NCI-H446 treated with DMSO at 0.1 percent for 48 hours (cell line): ENCODE results near the gene PRKACA.
"Not testable (repeated sequence)": the region's sequence is repeated elsewhere in the genome, so short reads cannot be mapped to it uniquely, and the experiment has no call there.

Source experiments
- DNase-seq: peaks from one replicate; lab custom pipeline; 2025; lab: John Stamatoyannopoulos, UW

PRKACA gene

GRCh38 chr19:14147797-14148605 lies 30.4 kb upstream of the PRKACA start:
- DNase-seq, result no peak

DNA sequence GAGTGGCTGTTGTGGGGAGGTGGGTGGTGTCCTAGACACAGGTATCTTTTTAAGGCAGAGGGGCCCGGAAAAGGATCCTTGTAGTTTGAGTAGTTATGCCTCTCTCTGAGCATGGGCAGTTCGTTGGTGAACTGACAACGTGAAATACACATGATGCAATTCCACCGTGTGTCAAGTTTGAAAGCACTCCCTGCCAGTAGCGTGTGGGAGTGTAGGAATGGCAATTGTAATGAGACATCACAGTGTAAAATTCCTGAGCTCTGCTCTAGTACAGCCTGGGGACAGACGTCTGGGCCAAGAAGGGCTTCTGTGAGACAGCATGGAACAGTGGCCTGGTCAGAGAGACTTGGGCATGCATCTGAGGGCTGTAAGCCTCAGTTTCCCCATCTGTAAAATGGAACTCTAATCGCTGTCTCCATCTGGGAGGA lies 29.2 kb upstream of the PRKACA start:
- no peak for DNase-seq

- DNase-seq, result not testable (repeated sequence)
These were observed 28.6 kb upstream of the PRKACA start for GRCh38 chr19:14146169-14146568.

- no peak for DNase-seq
These were observed 27.8 kb upstream of the PRKACA start for GRCh38 chr19:14145381-14145780.

- no peak for DNase-seq
These were observed 25.0 kb upstream of the PRKACA start for GRCh38 chr19:14142262-14143190.

GRCh38 chr19:14141041-14141440 lies 23.5 kb upstream of the PRKACA start:
- no peak for DNase-seq

- no peak for DNase-seq
These were observed 22.4 kb upstream of the PRKACA start for GRCh38 chr19:14139944-14140343.

DNA sequence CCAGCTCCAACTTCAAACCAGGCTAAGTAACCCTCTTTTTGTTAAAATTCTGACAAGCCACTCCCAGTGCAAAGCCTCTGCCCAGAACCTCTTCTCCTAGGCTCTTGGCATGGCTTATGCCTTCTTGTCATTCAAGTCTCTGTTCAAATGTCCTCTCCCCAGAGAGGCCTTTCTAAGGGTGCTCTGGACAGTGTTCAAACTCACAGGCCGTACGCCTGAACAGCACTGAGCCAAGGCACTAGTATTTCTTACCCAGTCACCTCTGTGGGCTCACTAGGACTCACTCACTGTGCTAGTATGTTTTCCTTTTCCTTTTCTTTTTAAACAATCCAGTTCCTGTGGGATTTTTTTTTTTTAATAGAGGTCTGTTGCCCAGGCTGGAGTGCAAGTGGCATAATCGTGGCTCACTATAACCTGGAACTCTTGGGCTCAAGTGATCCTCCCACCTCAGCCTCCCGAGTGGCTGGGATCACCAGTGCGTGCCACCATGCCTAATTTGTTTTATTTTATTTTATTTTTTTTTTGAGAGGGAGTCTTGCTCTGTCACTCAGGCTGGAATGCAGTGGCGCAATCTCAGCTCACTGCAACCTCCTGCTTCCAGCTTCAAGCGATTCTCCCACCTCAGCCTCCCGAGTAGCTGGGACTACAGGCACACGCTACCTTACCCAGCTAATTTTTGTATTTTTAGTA lies 21.2 kb upstream of the PRKACA start:
- DNase-seq, result no peak

- DNase-seq, result peak; percentile 100
These were observed 19.1 kb upstream of the PRKACA start, which contains the start of gene ASF1B for GRCh38 chr19:14136509-14137281. Gene ASF1B, minus strand, starts transcription at chr19:14136589. Its CDS starts 133 bp downstream, at chr19:14136456.

DNA sequence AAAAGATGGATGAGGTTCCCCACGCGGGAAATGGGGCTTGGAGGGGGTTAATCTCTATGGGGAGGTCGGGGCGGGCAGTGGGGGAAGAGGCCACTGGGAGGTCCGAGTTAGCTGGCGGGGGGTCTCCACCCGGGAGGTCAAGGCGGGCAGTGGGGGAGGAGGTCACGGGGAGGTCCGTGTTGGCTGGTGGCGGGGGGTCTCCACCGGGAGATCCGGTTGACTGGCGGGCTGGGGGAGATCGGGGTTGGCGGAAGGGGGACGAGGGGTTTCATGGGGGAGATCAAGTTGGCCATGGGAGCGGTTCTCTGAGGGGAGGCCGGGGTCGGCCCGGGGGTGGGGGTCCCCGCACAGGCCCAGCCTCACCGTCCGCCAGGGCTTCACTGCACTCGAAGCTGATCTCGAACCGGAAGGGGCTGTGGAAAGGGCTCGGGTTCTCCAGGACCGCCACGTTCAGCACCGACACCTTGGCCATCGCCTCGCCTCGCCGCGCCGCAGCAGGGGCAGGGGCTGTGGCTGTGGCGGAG lies 18.5 kb upstream of the PRKACA start:
- DNase-seq, result no peak

GRCh38 chr19:14135355-14135754 lies 17.8 kb upstream of the PRKACA start:
- no peak for DNase-seq

DNA sequence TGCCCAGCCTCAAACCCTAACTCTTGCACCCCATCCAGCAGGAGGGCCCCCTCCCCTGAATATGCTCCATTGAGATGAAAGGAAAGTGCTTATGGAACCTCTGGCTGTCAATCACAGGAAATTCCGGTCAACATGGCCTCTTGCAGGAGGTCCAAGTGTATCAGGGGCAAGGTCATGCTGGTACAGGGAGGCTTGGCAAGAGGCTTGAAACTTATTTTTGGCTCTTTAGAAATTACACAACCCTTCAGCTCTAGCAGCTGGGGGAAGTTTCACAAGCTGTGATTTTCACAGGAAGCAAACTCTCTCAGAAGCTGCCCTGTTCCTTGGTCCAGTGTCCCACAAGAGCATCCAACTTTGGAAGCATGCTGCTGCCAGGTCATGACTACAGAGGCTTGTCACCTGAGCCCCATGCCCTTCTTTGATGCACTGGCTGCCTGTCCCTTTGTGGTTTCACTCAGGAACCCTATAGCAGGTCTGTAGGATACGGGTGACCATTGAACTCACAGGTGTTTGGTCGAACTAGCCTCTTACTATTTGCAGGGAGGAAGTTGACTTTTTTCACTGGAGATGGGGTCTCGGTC lies 10.5 kb upstream of the PRKACA start:
- DNase-seq, result no peak

DNA sequence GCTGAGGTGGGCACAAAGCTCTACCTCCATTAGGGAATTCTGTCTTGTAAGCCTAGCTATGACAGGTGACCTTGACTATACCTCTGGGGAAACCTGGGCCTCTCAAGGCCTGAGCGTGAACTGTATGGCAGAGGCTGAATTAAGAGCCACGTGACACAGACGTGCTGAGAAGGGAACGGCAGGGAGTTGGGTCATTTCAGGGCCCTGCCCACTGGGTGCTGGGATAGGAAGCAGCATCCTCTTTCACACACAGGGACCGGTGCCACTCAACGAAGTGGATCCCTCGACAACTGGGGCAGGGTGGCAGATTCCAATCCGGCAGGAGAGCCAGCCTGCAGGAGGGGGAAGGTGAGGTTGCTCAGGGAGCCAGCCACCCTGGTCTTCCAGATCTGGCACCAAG lies 9.6 kb upstream of the PRKACA start:
- DNase-seq, result no peak

- DNase-seq, result no peak
These were observed 5.4 kb upstream of the PRKACA start for GRCh38 chr19:14122924-14123323.

DNA sequence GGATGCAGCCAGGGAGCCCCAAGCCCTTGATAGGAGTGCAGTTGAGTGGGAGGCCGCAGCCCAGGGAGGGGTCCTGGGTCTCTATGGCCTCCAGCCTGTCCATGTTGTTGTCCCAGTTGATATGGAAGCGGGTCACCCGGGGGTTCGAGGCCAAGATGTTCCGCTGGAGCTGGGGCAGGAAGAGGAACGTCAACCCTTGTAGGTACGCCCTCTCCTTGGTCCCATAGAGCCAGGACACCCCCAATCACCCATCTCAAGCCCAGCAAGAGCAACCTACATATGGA lies 2.9 kb upstream of the PRKACA start:
- DNase-seq, result no peak

DNA sequence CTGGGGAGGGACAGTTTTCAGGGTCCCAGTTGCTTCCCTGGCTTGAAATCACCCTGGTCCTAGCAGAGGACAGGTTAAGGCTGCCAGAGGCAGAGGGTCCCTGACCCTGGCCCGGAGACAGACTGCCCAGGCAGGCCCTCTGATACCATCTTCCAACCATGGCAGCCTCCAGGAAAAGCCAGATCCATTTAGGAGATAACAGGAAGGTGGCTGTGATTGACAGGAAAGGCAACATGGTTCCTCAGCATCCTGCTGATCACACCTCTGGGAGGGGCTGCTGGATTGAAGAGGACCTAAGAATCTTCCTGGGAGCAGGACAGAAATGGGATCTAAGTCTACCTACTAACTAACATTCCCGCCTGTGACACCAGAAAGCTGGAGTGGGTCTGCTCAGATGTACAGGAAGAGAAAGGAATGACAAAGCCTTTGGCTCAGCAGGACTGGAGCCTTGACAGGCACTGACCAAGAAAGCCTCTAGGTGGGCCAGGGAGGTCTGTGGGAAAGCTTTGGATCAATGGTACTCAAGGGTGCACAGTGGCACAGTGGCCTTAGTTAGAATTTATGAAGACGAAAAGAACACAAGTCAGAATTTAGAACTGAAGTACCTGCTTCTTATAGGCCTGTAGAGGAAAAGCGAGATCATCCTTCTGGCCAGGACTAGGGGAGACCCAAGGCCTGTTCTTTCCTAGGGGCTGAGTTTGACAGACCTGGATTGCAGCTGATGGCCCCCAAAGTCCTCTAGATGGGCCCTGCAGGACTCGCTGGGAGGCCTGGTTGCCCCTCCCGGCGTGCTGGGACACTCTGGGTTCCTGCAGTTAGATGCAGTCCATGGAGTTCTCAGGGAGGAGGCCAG lies 2.3 kb upstream of the PRKACA start:
- no peak for DNase-seq

- no peak for DNase-seq
These were observed 1.6 kb upstream of the PRKACA start for GRCh38 chr19:14119146-14119545.

DNA sequence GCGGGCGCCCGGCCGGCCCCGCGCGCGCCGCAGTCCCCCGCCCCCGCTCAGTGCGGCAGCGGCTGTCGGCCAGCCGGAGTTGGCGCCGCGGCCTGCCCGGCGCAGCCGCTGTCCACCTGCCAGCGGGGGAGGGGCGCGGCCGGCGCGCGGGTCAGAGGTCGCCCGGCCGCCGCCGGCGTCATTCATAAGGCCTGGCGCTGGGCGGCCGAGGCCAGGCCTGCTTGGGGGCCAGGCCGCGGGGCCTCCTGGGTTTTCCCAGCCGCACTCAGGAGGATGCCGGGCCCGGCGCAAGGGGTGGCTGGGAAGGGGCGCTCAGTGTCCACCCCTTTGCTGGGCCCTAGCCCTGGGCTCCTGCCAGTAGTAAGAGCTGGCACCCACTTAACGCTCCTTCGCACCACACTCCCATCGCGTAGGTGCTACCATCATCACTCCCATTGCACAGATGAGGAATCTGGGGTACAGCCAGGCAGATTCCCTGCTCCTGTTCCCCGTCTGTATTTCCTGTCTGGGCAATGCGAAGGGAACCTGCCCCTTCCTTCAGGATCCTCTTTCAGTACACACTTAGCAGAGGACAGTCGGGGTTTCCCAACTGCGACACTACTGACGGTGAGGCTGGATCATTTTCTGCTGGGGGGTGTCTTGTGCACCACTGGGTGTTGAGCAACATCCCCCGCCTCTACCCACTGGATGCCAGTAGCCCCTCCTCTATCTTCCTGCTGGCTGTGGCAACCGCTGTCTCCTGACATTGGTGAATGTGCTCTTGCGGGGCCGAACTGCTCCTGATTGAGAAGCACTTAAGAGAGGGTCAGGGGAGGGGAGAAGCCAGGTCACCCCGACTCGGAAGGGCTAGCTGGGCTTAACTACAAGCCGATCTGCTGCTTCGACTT lies 846 bp upstream of the PRKACA start:
- no peak for DNase-seq

DNA sequence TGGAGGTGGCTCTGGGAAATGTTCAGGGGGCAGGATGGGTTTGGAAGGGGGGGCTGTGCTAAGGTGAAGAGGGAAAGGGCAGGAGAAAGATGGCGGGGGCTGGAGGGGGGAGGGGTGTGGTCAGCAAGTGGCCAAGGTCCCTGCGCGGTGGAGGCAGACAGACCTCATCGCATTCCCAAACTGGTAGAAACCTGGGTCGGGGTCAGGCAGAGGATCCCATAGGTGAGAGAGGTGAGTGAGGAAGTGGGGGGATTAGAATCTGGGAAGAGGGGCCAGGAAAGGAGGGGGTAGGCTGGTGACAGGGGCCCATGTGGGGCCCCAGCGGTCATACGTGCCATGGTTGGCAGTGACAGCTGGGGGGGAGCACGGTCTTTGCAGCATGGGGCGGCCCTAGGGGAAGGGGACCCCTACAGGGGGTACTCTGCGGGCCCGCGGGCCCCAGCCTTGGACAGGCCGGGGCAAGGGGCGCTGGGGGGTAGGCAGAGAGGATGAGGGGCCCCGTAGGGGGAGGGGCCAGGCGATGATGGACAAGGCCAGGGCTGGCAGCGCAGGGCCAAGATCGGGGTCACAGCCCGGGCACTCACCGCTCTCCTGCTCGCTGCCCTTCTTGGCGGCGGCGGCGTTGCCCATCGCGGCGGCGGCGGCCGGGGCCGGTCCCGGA lies 514 bp downstream of the PRKACA start:
- DNase-seq, result no peak
